GM21737 (cell line): Measurements from ENCODE around the gene GPR22.

Experiments used
- ATAC-seq: cut with Tn5 transposase; IDR thresholded peaks from one replicate; pipeline ENCODE4 v1.9.1; 2021; ENCODE audit warnings: mild to moderate bottlenecking, moderate library complexity; ENCODE audit not compliant: unreplicated experiment

Gene GPR22, protein sequence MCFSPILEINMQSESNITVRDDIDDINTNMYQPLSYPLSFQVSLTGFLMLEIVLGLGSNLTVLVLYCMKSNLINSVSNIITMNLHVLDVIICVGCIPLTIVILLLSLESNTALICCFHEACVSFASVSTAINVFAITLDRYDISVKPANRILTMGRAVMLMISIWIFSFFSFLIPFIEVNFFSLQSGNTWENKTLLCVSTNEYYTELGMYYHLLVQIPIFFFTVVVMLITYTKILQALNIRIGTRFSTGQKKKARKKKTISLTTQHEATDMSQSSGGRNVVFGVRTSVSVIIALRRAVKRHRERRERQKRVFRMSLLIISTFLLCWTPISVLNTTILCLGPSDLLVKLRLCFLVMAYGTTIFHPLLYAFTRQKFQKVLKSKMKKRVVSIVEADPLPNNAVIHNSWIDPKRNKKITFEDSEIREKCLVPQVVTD

DNA sequence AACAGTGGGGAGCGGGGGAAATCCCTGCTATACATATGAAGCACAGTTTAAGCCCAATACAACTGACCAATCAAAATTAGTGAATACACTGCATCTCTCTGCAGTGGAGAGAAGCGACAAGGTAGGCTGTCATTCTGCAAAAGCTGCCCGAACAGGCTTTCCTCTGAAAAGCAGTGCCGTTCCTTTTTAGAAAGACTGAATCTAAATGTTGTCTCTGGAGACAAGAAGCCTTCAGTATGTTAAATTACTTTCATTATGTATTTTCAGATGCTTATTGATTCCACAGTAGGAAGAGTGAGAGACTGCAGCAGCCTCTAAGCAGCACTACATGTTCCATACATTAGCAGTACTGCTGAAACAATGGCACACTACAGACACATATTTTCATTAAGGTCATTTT lies at the start of gene GPR22:
GPR22 (plus strand) TSS at position 129 of the 400 bp plus-strand sequence. CDS start 4,004 bp downstream, outside the sequence.
- ATAC-seq: no peak

DNA sequence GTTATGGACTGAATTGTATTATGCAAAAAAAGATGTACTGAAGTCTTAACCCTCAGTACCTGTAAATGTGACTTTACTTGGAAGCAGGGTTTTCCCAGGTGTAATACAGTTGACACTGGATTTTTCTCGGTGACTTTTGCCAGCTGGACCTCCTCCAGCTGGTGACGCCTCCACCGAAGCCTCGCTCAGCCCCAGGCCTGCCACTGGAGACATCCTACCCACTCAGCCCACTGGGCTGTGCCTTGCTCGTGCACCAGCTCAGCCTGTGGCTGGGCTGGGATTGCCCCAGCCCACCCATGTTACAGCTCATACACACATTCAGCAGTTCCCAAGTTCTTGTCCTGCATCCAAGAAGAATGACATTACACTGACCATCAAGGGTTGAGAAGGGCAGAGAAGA lies 42.4 kb upstream of the GPR22 start:
- ATAC-seq: no peak

DNA sequence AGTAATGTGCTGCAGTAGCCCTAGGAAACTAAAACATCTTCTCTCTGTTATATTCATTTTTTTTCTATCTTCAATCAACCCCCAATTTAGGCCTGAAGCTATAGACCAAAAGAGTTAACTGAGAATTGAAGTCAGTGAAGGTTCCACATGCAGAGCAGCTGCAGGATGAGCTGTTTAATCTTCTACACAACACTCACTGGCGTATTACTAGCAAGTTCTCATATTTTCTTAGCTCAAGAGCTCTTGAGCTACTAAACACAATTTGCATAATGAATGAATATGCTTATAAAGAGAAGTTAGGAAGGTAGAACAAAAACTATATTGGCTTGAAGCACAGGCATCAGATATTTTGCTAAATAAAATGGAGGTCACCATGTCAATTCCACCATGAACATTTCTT lies 41.2 kb upstream of the GPR22 start:
- no peak for ATAC-seq

DNA sequence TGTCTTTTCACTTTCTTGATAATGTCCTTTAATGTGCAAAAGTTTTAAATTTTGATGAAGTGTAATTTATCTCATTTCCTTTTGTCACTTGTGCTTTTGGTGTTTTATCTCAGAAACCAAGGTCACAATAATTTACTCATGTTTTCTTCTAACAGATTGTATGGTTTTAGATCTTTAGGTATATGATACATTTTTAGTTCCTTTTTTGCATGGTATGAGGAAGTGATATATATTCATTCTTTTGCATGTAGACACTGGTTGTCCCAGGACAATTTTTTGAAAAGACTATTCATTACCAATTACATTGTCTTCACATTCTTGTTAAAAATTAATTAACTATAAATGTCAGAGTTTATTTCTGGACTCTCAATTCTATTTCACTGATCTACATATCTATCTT lies 39.8 kb upstream of the GPR22 start:
- no peak for ATAC-seq

DNA sequence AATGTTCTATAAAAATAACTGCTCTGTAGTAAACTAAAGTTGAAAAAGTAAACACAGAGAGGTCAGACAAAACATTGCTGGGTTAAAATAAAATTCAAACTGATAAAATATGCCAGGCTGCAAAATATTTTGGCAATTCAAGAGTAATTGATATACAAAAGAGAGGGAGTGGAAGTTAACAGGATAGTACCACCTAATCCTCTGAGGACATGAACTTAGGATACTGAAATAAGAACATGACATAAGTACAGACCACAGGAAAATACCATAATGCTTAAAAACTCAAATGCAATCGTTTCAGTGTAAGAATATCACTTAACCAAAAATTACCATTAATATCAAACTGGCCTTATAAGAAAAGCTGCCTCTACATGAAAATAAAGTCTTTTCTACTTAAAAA lies 37.6 kb upstream of the GPR22 start:
- ATAC-seq: no peak

DNA sequence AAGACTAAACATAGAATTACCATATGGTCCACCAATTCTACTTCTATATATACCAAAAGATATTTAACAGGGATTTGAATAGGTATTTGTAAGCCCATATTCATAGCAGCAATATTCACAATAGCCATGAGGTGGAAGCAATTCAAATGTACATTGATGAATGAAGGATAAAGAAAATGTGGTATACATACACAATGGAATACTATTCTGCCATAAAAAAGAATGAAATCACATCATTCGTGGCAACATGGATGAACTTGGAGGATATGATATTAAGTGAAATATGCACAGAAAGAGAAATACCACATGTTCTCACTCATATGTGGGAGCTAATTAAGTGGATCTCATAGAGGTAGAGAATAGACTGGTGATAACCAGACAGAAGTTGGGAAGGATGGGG lies 34.1 kb upstream of the GPR22 start:
- no peak for ATAC-seq

DNA sequence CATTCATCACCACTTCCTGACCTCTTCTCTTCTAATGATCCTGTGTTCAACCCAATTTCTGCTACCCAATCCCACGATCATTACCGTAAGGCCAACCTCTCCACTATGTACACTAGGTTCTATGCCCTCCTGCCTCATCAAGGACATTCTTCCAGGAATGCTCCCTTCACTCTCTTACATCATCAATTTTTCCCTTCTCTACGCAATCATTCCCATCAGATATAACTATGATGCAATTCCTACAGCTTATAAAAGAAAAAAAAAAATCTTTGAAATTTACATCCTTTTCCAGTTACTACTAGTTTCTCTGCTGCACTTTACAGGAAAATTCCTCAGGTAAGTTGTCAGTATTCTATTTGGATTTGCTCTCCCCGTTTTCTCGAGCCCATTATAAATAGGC lies 30.8 kb upstream of the GPR22 start:
- no peak for ATAC-seq

DNA sequence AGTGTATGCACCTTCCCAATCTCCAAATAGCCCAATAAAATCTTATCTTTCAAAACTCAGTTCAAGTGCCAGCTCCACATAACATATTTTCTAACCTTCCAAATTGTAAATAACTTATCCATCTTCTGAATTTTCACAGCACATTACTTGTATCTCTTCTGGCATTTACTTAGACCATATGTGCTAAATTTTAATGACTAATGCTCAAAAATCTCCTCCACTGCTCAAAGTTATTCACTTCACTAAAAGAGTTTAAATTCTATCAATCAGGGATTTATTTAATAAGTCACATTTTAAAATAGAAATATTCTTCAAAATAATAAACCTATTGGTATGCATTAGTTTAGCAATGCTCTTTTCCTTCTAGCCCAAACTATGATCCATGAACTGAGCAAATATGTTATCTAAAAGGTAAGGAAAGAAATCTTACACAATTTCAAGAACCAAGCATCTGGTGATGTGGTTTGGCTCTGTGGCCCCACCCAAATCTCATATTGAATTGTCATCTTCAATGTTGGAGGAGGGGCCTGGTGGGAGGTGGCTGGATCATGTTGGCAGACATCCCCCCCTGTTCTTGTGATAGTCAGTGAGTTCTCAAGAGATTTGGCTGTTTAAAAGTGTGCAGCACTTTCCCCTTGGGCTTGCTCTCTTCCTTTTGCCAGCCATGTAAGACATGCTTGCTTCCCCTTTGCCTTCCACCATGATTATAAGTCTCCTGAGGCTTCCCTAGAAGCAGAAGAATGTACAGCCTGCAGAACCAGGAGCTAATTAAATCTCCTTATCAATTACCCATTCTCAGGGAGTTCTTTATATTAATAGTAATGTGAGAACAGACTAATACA lies 28.1 kb upstream of the GPR22 start:
- no peak for ATAC-seq

DNA sequence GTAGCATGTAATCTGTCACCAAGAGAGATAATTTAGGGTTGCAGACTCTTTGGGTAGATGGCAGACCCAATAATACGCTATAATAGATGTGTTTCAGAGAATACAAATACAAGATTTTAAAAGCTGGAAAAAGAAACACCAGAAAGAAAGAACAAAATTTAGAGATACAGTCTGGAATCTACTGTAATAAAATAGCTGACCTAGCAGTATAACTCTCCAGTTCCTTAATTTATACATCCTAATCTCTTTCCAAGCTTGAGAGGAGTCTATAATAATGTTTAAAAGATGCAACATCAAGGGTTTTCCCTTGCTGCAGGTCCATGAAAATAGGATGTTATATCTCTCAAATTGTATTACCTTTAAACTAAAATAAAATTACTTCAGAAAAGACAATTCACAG lies 27.2 kb upstream of the GPR22 start:
- ATAC-seq: no peak

DNA sequence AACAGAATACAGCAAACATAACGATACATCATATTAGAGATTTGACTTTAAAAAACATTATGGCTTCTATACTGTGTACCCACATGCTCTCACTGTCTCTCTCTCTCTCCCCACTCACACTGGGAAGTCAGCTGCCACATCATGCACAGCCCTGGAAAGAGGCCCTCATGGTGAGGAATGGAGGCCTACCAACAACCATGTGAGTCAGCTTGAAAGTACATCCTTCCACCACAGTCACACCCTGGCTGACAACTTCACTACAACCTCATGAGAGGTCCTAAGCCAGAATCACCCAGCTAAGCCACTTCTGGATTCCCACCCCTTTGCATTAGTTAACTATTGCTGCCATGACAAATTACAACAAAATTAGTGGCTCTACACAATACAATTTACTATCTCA lies 23.3 kb upstream of the GPR22 start:
- no peak for ATAC-seq

DNA sequence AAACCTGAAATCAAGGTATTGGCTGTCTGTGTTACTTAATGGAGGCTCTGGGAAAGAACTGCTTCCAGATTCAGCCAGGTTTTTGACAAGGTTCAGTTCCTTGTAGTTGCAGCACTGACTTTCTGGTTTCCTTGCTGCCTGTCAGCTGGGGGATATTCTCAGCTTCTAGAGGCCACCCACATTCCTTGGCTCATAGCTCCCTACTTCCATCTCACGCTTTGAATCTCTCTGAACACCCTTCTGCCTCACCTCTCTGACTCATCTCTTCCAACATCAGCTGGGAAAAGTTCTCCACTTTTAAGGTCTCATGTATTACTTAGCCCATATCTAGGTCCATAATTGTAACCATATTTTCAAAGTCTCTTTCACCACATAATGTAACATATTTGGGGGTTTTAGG lies 22.9 kb upstream of the GPR22 start:
- no peak for ATAC-seq

DNA sequence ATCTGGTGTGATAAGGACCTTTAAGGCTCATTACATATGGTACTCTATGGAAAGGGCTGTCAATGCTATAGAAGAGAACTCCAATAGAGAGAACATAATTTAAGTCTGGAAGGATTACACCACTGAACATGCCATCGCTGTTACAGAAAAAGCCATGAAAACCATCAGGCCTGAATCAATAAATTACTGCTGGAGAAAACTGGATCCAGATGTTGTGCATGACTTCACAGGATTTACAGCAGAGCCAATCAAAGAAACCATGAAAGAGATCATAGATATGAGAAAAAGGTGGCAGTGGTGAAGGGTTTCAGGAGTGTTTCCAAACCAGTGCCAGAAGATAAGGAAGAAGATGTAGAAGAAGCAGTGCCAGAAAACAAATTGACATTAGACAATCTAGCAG lies 18.9 kb upstream of the GPR22 start:
- no peak for ATAC-seq

DNA sequence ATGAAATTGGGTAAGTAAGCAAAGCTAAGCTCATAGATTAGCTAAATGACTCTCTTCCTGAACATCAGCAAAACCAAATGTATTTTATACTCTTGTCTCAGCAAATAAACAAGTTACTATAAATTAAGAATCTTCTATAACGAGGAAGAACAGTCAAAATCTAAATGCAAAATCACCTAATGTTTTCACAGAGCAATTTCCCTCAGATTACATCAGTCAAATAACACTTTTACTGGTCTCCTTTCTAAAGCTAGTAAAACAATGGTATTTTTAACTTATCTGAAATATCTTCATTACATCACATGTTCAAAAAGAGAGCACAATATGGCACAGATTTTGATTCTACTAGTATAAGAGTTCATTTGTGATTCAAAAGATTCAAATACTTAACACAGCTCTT lies 16.5 kb upstream of the GPR22 start:
- ATAC-seq: no peak

DNA sequence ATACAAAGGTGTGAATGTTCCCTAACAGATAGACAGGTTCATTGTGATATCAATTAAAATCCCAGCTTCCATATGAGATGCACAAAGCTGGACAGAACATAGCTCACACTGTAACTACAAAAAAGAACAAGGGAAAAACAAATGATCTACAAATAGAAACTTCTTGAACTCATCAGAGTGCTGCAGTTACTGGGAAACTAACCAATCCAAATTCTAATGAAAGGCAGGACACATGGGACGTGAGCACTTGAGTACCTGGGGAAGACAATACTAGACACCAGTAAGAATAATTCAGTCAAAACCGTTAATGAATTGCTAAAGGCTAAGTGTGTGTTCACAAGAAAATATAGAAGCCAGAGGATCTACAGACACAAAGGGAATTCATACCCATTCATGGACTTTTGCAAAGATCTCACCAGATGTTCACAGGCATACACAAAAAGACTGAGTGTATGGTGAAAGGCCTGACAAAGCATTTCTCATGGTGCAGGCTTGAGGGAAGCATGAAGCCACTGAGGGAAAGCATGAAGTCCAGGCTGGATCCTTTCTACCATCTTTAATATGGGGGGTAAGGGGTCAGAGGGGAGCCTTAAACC lies 7.8 kb upstream of the GPR22 start:
- no peak for ATAC-seq

DNA sequence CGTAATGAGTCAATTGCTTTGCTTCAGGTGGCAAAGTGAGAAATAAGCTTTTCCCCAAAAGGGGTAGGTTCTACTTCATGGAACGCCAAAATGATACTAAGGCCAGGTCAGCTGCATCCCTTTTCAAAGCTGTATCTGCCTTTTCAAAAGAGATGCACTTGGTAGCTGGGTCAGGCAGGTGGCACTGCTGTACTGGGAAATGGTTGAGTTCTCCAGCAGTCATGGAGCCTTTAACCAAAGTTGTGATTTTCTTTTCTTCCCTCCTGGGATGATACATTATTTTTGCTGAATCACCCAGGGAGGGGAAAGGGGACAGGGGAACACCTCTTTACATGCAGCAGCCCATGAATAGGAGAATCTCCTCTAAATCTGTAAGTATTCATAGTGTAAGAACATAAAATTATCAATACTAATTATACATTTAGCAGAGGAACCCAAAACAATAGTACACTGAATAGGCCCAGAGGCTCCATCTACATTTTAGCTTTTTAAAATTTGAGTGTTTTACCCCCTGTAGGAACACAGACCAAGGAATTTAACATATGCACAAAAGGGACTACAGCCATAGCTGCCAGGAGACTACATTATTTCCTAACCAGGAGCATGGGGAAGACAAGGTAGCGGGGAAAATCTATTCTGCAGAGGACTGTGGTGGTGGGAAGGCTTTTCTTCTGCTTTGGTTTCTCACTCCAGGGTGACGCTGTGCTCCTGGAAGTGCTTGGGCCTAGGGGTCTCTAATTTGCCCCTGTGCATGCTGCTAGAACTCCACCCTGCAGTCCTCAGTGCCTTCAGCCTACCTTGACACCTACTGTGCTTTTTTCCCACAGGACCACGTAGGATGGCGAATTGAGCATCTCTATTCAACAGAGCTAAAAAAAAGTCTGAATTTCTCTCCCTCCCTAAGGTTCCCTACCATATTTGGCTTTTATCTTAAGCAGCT lies 6.4 kb upstream of the GPR22 start:
- ATAC-seq: no peak

DNA sequence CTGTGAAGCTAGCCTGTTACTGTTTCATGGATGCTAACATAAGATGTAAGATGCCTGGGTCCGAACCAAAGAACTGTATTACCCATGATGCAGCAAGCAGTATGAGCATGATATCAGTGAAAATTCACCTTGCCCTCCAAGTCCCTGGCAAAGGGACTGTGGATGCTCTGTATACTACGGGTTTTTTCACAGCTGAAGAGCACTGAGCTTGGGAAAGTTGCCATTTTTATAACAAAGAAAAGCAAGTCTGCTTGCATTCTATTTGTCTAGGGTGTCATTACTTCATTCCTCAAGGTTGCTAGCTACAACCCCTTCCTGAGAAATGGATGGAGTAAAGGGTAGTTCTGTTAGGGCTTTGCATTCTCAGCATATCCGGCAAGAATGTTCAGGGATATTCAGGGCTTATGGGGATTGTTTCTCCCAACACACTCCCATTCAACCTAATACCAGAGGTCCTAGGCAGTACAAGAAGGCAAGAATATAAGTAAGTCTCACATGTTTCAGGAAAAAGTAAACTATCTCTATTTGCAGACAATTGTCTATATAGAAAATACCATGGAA lies 5.1 kb upstream of the GPR22 start:
- no peak for ATAC-seq

DNA sequence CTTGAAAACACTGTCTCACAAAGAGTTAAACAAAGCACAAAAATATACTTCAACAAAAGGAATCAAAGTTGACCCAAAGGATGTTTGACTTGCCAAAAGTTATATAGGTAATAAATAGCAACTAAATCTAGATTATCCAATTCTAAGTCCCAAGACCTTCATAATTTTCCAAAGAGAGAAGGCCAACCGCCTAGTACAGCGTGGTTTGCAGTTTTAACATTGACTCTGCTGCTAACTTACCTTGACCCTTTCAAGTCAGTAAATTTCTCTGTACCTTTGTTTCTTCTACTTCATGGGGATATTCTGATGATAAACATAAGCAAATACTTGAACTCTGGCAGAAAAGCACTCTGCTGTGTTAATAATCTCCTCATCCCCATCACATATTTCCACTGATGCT lies 1.9 kb upstream of the GPR22 start:
- no peak for ATAC-seq

DNA sequence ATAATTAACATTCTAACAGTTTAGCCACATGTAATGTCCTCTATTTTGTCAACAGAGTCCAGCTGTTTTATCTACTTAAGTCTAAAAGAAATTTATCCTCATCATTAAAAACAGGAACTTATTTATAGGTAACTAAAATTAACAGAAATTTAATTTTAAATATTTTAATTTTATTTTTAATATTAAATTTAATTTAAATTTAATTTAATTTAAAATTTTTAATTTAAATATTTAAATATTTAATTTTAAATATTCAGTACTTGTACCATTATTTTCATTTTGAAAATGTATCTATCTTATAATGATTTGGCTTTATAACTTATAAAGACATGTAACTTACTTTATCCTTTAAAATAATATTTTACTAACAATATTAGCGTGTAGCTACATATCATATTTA lies 1.0 kb upstream of the GPR22 start:
- no peak for ATAC-seq

DNA sequence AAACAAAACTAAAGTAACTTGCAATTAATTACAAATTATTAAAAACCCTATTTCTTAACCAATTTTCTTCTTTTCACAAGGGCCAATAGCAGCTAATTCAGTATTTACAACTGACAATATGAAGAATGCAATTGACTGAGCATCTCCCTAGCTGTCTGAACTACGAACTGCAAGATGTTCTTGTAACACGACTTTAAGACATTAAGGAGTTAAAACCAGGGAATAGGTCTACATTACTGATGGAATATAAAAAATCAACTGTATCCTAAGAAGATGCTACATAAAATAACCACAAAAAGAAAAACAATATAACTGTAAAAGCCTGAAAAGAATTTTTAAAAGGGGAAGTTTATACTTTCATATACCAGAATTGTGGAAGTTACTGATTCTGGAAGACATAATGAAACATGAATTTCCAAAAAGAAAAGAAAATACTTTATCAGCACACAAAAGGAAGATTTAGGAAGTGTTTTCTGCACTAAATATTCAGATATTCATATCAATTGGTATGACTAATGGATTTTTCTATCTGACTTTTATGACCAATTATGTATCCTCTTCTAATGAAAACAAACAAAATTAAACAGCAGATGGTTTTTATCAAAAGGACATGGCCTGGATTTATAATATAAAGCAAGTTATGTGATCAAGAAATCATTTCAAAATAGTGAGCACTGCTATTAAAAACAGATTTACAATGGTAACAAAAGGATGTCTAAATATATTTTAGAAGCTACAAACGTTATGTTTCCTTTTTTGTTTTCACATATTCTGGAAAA lies 1.6 kb downstream of the GPR22 start:
- no peak for ATAC-seq

DNA sequence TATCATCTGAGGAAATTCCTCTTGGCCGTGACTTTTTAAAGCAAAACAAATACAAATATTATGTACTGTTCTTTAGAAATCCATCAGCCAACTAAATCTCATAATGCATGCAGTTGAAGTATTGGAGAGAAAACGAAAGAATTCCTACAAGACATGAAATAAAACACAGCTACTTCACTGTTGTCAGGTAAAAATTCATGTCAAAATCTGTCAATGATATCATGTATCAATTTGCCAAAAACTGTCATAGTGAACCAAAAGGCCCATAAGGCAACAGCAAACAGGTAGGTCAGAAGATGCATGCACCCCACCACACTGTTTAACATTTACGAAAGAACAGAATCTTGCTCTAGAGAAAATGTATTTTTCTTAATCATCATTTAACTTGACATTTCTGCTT lies 2.3 kb downstream of the GPR22 start:
- ATAC-seq: no peak
